ENCODE results near the gene DHRS1.

Gene DHRS1

GRCh38 chr14:24273422-24273998 is 26.1 kb downstream of the DHRS1 start:
- TF ChIP-seq CTCF (IDR thresholded peaks at IDR 0.05; ENCODE audit: borderline replicate concordance, insufficient read depth, low read depth, low read length), result no peak
- H3K4me3 ChIP-seq (ENCODE audit: low read depth, low read length), result no peak overlapping the region

- TF ChIP-seq CTCF (IDR thresholded peaks at IDR 0.05; ENCODE audit: borderline replicate concordance, insufficient read depth, low read depth, low read length), result no peak
- no peak overlapping the region for H3K4me3 ChIP-seq (ENCODE audit: low read depth, low read length)
These were observed 27.1 kb downstream of the DHRS1 start for GRCh38 chr14:24272467-24272866.

GRCh38 chr14:24271834-24272263 is 27.7 kb downstream of the DHRS1 start:
- H3K4me3 ChIP-seq (ENCODE audit: low read depth, low read length), result peak overlapping the region; percentile 67
- no peak for TF ChIP-seq CTCF (IDR thresholded peaks at IDR 0.05; ENCODE audit: borderline replicate concordance, insufficient read depth, low read depth, low read length)

- H3K4me3 ChIP-seq (ENCODE audit: low read depth, low read length), result peak within 1 kb of the TSS; percentile 67
- peak; percentile 91 for TF ChIP-seq CTCF (IDR thresholded peaks at IDR 0.05; ENCODE audit: borderline replicate concordance, insufficient read depth, low read depth, low read length)
These were observed 28.3 kb downstream of the DHRS1 start, which contains the start of gene RABGGTA for GRCh38 chr14:24271134-24271833. TSS of gene RABGGTA (minus strand) at chr14:24271597. CDS start at chr14:24271115, 482 bp downstream.

- no peak for TF ChIP-seq CTCF (IDR thresholded peaks at IDR 0.05; ENCODE audit: borderline replicate concordance, insufficient read depth, low read depth, low read length)
- peak overlapping the region; percentile 67 for H3K4me3 ChIP-seq (ENCODE audit: low read depth, low read length)
These were observed 28.9 kb downstream of the DHRS1 start for GRCh38 chr14:24270537-24271133.

GRCh38 chr14:24269910-24270536 is 29.6 kb downstream of the DHRS1 start:
- H3K4me3 ChIP-seq (ENCODE audit: low read depth, low read length), result no peak overlapping the region
- TF ChIP-seq CTCF (IDR thresholded peaks at IDR 0.05; ENCODE audit: borderline replicate concordance, insufficient read depth, low read depth, low read length), result no peak

Data from GM12875 (cell line).